GM18508 (cell line): ENCODE results near the gene PRR14.

ENCODE experiments used
- ATAC-seq: cut with Tn5 transposase; IDR thresholded peaks from one replicate; pipeline ENCODE4 v1.9.1; 2021; ENCODE audit warnings: moderate number of reproducible peaks; ENCODE audit not compliant: insufficient read depth, unreplicated experiment

The PRR14 gene

DNA sequence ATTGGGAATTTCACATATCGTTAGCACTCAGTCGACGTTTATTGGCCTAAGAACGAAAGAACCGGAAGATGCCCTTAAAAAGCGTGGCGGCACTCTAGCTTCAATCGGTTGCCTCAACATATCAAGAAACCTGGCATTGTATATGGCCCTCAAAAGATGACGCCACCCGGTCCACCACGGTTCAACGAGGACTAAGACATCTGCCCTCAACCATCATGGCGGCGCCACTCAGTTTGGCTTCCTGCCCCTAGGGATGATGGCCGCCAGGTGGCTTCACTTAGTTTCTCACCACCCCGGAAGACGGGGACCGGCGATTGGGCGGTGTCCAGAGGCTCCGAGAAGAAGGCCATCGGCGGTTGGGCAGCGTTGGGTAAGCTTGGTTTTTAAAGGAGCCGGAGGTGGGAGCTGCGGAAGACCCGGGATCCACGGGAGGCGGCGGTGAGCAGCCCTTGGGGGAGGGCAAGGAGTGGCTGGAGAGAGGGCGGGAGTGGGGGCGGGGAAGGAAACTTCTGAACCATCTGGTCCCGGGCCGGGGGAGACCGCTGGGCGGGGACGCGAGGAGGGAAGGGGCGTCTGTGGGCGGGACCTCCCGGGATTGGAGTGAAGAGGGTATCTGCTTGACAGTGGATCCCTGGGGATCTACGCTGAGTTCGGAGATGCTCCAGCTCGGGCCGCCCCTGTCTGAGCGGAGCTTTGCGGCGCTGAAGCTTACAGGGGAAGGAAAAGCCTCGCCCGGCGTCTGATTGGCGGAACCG, at the start of gene PRR14:
Gene PRR14, plus strand, starts transcription at position 592 of the 755 bp plus-strand sequence. CDS start 686 bp downstream, outside the sequence.
- ATAC-seq = peak; percentile 55

DNA sequence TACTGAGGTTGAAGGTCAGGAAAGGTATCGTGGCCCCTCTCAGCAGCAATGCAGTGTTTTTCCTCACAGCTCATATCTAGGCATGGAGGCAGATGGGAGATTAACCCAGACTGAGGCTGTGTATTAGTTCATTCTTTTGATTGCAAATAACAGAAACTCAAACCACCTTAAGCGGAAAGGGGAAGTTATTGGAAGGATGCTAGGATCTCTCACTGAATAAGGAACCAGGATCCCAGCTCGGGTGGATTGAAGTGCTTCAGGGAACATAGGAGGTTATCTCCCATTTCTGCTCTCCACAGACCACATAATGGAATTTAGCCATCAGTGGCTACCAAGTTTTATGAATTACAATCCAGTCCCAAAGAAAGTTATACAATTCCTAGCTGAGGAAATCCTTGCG, 48.8 kb upstream of the PRR14 start:
- no peak for ATAC-seq

DNA sequence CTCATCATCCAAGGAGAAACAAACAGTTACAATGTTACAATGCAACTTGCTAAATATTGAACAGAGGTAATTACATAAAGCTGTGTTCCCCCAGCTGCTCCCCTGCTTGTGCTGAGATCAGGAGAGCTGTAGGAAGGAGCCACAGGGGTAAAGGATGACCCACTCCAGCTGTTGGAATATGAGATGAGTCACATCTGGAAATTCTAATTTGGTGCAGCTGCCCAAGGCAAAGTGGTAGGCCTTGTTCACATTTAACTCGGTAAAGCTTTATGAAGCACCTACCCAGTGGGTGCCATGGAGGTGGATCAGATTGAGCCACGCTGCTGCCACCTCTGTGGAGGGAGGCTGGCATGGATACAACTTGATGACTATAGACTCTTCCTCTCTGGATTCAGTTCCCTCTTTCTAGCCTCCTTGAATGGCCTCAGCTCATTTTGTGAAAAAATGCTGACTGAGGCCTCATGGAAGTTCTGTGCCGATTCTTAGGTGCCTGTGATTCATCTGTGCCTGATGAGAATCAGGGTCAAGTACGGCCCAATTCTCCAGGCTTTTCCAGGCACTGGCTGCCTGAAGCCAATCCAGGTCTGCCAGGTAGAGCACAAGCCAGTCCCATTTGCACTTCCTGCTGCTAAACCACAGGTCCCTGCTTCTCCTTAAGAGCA, 48.0 kb upstream of the PRR14 start:
- ATAC-seq = no peak

DNA sequence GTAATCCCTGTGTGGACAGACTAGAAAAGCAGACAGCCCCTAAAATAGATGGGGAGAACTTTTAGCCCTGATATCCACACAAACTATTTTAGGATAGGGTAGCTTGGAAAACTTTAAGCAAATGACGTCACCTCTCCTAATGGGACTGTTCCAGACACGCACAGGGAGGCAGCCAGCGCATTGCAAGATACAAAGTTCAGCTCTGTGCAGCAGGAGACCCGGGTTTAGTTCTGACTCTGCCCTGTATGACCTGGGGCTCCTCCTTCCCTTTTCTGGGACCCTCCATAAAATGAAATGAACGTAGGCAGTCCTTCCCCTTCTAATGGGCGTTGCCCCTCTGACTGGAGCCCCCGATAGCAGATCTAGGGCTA, 46.8 kb upstream of the PRR14 start:
- ATAC-seq = no peak

DNA sequence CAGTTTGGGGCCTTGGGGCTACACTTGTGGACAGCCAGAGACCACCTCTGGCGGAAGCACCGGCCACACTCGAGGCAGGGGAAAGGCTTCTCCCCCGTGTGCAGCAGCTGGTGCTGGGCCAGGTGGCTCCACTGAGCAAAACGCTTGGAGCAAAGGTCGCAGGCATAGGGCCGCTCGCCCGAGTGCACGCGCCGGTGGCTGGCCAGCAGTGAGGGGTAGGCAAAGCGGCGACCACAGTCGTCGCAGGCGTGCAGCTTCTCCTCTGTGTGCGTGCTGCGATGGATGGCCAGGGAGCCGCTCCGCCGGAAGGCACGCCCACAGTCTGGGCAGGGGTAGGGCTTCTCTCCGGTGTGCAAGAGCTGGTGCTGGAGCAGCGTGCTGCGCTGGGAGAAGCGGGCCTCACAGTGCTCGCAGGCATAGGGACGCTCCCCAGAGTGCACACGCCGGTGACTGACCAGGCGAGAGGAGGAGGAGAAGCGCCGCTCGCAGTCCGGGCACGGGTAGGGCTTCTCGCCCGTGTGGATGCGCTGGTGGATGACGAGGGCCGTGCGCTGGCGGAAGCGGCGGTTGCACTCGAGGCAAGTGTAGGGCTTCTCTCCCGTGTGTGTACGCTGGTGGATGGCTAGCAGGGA, 46.3 kb upstream of the PRR14 start:
- ATAC-seq = no peak

DNA sequence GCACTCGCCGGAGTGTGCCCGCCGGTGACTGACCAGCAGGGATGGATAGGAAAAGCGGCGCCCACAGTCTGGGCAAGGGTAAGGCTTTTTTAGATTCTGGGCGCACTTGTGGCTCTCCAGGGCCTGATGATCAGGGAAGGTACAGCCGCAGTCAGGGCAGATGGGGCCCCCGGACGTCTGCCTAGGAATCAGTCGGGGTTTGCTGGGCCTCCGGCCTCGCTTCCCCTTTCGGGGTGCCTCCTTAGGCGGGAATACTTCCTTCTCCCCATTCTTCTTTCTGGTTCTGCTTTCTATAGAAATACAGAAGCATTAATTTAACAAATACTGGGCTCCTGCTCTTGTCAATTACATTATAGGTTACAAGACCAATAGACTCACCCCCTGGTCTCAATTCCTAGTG, 45.6 kb upstream of the PRR14 start:
- ATAC-seq = no peak

DNA sequence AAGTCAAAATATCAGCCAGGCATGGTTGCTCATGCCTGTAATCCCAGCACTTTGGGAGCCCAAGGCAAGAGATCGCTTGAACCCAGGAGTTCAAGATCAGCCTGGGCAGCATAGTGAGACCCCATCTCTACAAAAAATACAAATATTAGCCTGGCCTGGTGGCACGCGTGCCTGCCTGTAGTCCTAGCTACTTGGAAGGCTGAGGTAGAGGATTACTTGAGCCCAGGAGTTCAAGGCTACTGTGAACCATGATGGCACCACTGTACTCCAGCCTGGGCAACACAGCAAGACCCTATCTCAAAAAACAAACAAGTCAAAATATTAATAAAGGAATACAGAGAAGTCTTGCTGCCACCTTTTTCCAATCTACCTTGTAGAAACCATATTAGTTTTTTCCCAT, 44.8 kb upstream of the PRR14 start:
- no peak for ATAC-seq

DNA sequence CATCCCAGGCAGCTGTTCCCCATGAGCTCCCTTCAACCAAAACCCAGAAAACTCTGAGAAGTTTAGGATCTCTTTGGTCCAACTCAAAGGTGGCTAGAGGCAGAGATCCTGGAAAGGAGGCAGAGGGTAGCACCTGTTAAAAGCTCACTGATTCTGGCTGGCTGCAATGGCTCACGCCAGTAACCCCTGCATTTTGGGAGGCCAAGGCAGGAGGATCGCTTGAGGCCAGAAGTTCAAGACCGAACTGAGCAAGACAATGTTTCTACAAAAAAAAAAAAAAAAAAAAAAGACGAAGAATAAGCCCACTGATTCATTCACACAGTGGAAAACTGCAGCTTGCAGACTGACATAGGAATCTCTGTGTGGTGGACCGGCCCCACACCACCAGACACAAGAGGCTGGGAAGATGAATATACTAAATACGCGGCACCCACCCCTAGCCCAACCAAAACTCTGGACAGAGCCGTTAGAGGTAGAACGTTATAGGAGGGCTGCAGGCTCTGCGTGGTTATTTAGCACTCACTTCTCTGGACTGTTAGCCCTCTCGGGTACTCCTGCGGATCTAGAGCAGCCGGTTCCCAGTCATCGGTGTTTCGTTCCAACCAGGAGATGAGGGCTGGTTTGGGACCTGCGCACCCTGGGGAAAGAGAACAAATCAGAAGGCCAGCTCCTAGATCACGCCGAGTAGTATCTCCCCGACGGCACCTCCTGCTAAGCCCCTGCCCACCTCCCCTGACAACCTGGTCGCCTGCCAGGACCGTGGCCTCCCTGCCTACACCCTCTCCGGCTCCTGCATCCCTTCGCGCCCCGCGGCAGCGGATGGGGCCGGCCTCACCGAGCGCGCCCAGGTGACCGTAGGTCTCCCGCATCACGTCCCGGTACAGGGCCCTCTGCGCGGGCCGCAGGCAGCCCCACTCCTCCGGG, 41.5 kb upstream of the PRR14 start:
- ATAC-seq = peak; percentile 9

DNA sequence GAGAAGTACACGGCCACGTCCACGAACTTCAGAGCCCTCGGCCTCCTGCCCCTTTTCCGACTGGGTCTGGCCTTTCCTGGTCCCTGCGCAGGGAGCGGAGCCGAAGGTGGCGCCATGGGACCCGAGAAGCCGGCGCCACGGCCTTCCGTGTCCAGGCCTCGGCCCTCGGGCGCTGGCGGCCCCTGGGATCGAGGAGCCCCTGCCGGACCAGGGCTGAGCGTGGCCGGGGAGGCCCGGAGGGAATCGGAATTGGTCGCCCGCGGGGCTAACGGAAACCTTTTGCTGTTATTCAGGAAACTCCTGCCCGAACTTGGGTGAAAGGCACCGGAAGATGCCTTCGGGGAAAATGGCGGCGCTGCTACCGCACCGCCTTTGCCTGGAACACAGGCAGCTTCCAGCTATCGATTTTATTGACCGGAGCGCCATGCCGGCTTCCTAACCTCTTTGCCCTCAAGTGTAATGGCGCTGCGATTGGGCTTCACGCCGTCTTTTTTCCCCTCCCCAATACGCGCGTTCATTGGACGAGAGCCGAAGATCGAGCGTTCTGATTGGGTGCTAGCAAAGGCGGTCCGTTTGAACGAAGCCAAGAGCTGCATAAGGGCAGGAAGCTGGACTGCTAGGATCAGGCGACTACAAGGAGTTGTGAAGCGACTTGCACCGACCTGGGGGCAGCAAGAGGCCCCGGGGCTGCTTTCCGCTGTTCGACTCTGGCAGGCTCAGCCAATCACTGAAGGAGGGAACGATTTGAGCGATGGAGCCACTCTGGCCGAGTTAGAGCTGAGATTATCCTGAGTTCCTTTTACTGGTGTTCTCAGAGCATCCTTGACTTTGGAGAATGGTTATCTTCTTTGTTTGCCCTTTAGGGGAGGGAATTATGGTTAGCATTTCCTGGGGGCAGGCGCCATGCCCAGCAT, 40.6 kb upstream of the PRR14 start, which contains the start of gene ZNF689:
Gene ZNF689, minus strand, starts transcription at position 464 of the 914 bp plus-strand sequence. Its CDS starts 348 bp downstream, at position 116.
- ATAC-seq = peak; percentile 64

DNA sequence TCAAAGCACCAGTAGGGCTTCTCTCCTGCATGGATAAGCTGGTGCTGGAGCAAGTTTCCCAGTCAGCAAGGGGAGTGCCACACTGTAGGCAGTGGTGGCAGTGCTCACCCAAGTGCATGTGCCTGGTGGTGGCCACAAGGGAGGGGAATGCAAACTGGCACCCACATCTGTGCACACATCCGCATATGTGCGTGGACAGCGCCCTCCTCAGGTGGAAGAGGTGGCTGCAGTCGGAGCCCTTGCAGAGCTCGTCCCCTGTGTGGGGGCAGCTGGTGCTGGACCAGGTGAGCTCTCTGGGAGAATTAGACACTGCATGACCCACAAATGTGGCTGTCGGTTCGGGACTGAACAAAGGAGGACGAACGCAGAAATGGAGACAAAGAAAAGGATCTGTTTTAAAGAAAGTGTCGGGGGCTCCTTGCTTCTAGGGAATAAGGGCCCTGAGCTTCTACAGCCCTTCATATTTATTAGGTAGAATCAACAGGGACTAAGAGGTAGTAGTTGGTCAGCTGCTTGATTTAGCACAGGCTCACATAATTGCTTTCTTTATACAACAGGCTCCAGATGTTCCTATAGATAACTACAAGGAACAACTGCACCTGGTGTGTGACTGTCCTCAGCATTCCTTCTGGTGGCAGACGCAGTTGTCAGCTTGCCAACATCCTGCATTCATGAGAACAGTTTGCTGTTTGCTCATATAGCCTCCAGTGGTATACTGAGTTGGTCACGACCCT, 35.2 kb upstream of the PRR14 start:
- no peak for ATAC-seq

DNA sequence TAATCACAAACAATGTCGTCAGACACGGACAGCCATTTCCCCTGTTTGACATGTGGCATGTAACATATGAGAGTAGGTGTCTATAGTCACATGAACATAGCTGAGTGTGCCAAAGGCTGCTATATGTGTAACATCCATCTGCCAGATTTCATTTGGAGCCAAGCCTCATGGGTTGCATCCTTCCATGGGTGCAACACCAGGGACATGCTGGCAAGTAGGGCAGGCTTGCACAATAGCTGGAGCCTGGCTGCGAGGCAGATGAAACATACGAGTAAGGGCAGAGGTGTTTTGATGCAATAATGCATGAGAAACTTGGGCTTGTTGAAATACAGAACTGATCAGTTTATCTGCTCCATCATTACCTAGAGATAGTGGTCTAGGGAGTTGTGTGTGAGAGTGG, 31.6 kb upstream of the PRR14 start:
- ATAC-seq = no peak

DNA sequence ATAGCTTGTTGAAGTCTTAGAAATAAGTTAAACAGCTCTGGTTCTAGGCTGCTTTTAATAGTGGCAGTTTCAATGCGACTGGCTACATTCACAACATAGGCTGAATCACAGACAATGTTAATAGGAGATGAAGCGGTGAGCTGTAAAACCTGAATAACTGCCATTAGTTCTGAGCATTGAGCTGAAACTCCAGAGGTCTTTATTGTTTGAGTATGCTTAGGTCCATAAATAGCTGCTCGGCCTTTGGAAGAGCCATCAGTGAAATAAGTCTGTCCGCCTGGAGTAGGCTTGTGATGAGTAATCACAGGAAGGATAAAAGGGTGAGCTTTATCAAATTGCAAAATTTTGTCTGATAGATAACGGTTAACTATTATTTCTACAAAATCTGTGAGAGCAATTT, 31.1 kb upstream of the PRR14 start:
- ATAC-seq = no peak

DNA sequence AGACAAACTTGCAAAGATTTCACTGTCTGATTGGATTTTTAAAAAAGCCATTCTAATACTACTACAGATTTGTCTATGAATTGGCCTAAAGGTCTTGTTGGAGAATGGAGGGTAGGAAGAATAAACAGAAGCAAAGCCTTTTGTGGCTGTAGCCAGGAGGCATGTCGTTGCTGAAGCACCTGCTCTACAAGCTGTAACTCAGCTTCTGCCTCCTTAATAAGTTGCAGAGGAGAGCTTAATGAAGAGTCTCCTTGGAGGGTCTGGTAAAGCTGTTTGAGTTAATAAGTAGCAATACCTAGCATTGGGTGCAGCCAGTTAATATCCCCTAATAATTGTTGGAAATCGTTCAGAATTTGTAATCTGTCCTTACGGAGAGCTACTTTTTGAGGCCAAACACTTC, 30.6 kb upstream of the PRR14 start:
- ATAC-seq = no peak

DNA sequence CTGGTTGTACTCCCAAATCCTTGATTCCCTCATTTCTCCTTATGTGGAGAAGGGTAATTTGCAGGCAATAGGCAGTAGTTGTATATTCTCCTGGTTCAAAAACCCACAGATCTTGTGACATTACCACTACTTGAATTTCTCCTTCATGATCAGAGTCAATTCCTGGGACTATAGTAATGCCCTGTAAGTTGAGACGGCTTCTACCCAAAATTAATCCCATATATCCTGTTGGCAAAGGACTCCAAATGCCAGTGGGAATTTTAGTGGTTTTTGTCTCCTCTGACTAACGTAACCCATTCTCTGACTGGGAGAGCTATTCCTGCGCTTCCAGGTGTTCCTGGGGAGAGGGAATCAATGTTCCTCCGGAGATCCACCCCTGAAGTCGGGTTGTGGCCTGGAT, 29.0 kb upstream of the PRR14 start:
- no peak for ATAC-seq

DNA sequence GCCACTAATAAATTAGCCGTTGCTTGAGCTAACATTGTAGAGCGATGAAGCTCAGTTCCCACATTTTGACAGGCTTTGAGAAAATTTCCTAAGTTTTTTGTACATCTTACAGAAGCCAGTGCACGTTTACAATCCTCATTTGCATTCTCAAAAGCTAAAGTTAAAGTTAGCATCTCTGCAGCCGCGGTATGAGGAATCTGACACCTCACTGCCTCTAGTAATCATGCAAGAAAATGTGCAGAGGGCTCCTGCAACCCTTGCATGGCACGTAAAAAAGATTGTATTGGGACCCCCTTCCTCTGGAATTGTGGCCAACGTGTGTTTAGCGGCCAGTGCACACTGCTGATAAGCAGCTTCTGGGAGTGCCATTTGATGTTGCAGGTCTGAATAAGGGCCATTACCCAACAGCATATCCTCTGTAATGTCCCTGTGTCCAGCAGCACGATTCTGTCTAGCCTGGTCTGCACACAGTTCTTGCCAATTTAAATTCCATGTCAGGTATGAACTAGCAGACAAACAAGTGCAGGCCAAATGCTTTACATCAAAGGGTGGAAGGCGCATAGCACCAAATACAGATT, 28.2 kb upstream of the PRR14 start:
- no peak for ATAC-seq

DNA sequence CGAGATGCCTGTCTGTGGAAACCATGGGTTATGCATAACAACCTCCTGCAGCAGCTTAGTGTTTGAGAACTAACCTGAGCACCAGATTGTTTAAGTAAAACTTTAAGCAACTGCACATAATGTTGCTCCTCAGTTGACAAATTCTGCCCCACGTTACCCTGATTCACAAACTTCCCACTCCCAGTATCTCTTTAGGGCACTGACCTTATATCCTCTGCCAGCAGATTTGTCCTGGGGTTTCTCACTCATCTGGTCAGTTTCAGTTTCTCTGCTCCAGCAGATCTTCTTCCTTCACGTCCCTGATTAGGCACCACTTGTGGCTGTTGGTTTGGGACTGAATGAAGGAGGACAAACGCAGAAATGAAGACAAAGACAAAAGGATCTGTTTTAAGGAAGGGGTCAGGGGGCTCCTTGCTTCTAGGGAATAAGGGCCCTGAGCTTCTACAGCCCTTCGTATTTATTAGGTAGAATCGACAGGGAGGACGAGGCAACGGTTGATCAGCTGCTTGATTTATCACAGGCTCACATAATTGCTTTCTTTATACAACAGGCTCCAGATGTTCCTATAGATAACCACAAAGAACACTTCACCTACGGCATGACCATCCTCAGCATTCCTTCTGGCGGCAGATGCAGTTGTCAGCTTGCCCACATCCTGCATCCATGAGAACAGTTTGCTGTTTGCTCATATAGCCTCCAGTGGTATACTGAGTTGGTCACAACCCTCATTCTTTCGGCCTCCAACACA, 27.1 kb upstream of the PRR14 start:
- ATAC-seq = no peak

DNA sequence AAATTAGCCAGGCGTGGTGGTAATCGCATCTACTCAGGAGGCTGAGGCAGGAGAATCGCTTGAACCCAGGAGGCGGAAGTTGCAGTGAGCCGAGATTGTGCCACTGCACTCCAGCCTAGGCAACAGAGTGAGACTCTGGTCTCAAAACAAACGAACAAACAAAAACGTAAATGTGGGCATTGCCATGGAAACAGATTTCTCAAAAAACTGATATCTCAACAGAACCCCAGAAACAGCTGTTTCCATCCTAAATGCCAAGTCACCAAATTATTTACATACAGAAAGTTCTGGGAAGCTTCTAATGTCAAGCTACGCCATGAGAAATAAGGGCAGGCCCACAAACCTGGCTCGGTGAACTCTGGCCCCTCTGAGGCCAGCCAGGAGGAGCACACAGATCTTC, 24.5 kb upstream of the PRR14 start:
- ATAC-seq = no peak
